AG04450 (cell line): ENCODE data around the gene COL8A1. TPM values are rescaled to one million over a fixed set of nuclear protein-coding genes. Genes with fewer than 3 reads are reported as not detected.

Source experiments
- CTCF ChIA-PET: fragments of 300-600, 350-600 bp; formaldehyde crosslinking; extraction: SDS; loops from one replicate; lab custom pipeline; 2022; ENCODE audit warnings: antibody characterized with exemption, inconsistent platforms; lab: Charles Lee
- POLR2A ChIA-PET: fragments of 350-600 bp; formaldehyde crosslinking; extraction: SDS; loops from one replicate; lab custom pipeline; 2021; ENCODE audit warnings: antibody characterized with exemption, inconsistent platforms; lab: Yijun Ruan, JAX
- DNase-seq: peaks from one replicate; pipeline ENCODE4 v3.0.0-alpha.2; 2011; ENCODE audit warnings: low read depth, low spot score
- H3K27ac ChIP-seq: one replicate; pipeline ENCODE4 v1.5.1; 2012; ENCODE audit warnings: low read depth, low read length, control low read depth
- H3K27me3 ChIP-seq: one replicate; pipeline ENCODE4 v1.6.0; 2012; ENCODE audit warnings: low read length; ENCODE audit not compliant: control insufficient read depth, insufficient read depth
- H3K4me3 ChIP-seq: 2 replicates; pipeline ENCODE4 v1.5.1; 2011; ENCODE audit warnings: mild to moderate bottlenecking, low read depth, low read length, control low read depth
- H3K9me3 ChIP-seq: 2 replicates; pipeline ENCODE4 v1.5.1; 2012; ENCODE audit warnings: low read length; ENCODE audit not compliant: control insufficient read depth, insufficient read depth
- CTCF ChIP-seq: IDR thresholded peaks from 2 replicates; pipeline ENCODE4 v1.5.1; 2011; ENCODE audit warnings: low read depth, low read length, control low read depth, inconsistent platforms
- polyA plus RNA-seq: library from polyadenylated mRNA; depleted of rRNA; stranded (reverse); fragments of >200 nt; gene quantifications from 2 replicates; pipeline ENCODE4 v1.2.3, GENCODE V29; 2011

Gene COL8A1
- polyA plus RNA-seq, 1 experiment: 101 TPM

- Histone ChIP-seq H3K27ac (no peak overlapping the region), H3K9me3 (no peaks in the 10 kb centered on the region), H3K27me3 (no peaks in the 10 kb centered on the region), H3K4me3 (no peak overlapping the region)
- ChIA-PET POLR2A (no interaction called here), CTCF (interaction anchor here (1.3 to 1.7 kb wide), 2 partner anchors 32 to 585 kb away, joined by 4 read pairs; no protein-coding TSS in a partner anchor)
- no peak for TF ChIP-seq CTCF
- no peak for DNase-seq
These were observed 119.6 kb downstream of the COL8A1 start for GRCh38 chr3:99757966-99758365.

GRCh38 chr3:99758502-99759177, 120.2 kb downstream of the COL8A1 start:
- POLR2A ChIA-PET: no interaction called here
- no peak for TF ChIP-seq CTCF
- no peaks in the 10 kb centered on the region for H3K27me3 ChIP-seq
- CTCF ChIA-PET: interaction anchor here (0.7 to 1.7 kb wide), 2 partner anchors 31 to 49 kb away, joined by 3 to 4 read pairs; no protein-coding TSS in a partner anchor
- DNase-seq: no peak
- no peaks in the 10 kb centered on the region for H3K9me3 ChIP-seq
- no peak overlapping the region for H3K27ac ChIP-seq
- no peak overlapping the region for H3K4me3 ChIP-seq

- no peaks in the 10 kb centered on the region for H3K9me3 ChIP-seq
- H3K4me3 ChIP-seq: no peak overlapping the region
- POLR2A ChIA-PET: no interaction called here
- DNase-seq: no peak
- H3K27me3 ChIP-seq: no peaks in the 10 kb centered on the region
- no peak for TF ChIP-seq CTCF
- no peak overlapping the region for H3K27ac ChIP-seq
- CTCF ChIA-PET: no interaction called here
These were observed 121.6 kb downstream of the COL8A1 start for GRCh38 chr3:99760031-99760430.

- CTCF ChIA-PET: interaction anchor here (1.2 kb wide), 1 partner anchor 29 kb away, joined by 3 read pairs; no protein-coding TSS in a partner anchor
- no peaks in the 10 kb centered on the region for H3K9me3 ChIP-seq
- no peak for TF ChIP-seq CTCF
- no peak overlapping the region for H3K27ac ChIP-seq
- no peak overlapping the region for H3K4me3 ChIP-seq
- POLR2A ChIA-PET: interaction anchor here (1.2 kb wide), 1 partner anchor 562 kb away, joined by 3 read pairs; no protein-coding TSS in a partner anchor
- no peaks in the 10 kb centered on the region for H3K27me3 ChIP-seq
- DNase-seq: no peak
These were observed 122.2 kb downstream of the COL8A1 start for GRCh38 chr3:99760629-99761028.

GRCh38 chr3:99761415-99762165, 123.2 kb downstream of the COL8A1 start:
- no peaks in the 10 kb centered on the region for H3K9me3 ChIP-seq
- no peak for TF ChIP-seq CTCF
- no peak overlapping the region for H3K27ac ChIP-seq
- ChIA-PET CTCF (interaction anchor here (1.2 kb wide), 1 partner anchor 28 kb away, joined by 3 read pairs; no protein-coding TSS in a partner anchor), POLR2A (interaction anchor here (1.2 kb wide), 1 partner anchor 563 kb away, joined by 3 read pairs; no protein-coding TSS in a partner anchor)
- H3K27me3 ChIP-seq: no peaks in the 10 kb centered on the region
- H3K4me3 ChIP-seq: no peak overlapping the region
- DNase-seq: no peak
